GM12891 (cell line): ENCODE results near the gene PSMB8.
A peak's percentile ranks its signal among the peaks of the same experiment; 100 is the strongest.
"Not testable (repeated sequence)": the region's sequence is repeated elsewhere in the genome, so short reads cannot be mapped to it uniquely, and the experiment has no call there.

Source experiments
- DNase-seq: peaks from one replicate; pipeline ENCODE4 v3.0.0; 2011; ENCODE audit warnings: low spot score; ENCODE audit not compliant: insufficient read length
- FAIRE-seq: peaks from 2 replicates; lab custom pipeline; 2011; peaks lifted over from hg19 to GRCh38; lab: Jason Lieb, UNC
- PAX5 ChIP-seq: IDR thresholded peaks from 2 replicates; pipeline ENCODE4 v1.6.1; 2011; ENCODE audit warnings: low read length, moderate library complexity, mild to moderate bottlenecking; ENCODE audit not compliant: insufficient read depth, severe bottlenecking
- POLR2A ChIP-seq: IDR thresholded peaks from 2 replicates; pipeline ENCODE4 v1.6.1; 2011; ENCODE audit warnings: low read depth, low read length, control low read depth
- POLR2AphosphoS5 ChIP-seq: IDR thresholded peaks from 2 replicates; pipeline ENCODE4 v1.6.1; 2011; ENCODE audit warnings: low read depth, low read length, control low read depth
- POU2F2 ChIP-seq: IDR thresholded peaks from 2 replicates; pipeline ENCODE4 v1.6.1; 2011; ENCODE audit warnings: low read depth, mild to moderate bottlenecking, control low read depth, low read length, moderate library complexity
- SPI1 ChIP-seq: IDR thresholded peaks from 2 replicates; pipeline ENCODE4 v1.6.1; 2011; ENCODE audit warnings: low read depth, low read length, control low read depth
- TAF1 ChIP-seq: IDR thresholded peaks from 2 replicates; pipeline ENCODE4 v1.6.1; 2011; ENCODE audit warnings: low read depth, low read length, control low read depth

PSMB8 gene

GRCh38 chr6:32879691-32880090 lies 35.8 kb upstream of the PSMB8 start:
- FAIRE-seq (no peak), DNase-seq (no peak)
- TF ChIP-seq TAF1, result no peak
- TF ChIP-seq POU2F2, result no peak
- no peak for TF ChIP-seq POLR2AphosphoS5
- TF ChIP-seq PAX5, result no peak
- TF ChIP-seq POLR2A, result no peak

GRCh38 chr6:32876603-32877002 lies 32.8 kb upstream of the PSMB8 start:
- TF ChIP-seq TAF1 (no peak), SPI1 (no peak), POLR2AphosphoS5 (no peak), POU2F2 (no peak), PAX5 (no peak), POLR2A (no peak)
- FAIRE-seq, result no peak
- no peak for DNase-seq

- not testable (repeated sequence) for FAIRE-seq
Measured at GRCh38 chr6:32873947-32874346, 30.1 kb upstream of the PSMB8 start.

GRCh38 chr6:32868257-32868788 lies 24.5 kb upstream of the PSMB8 start:
- FAIRE-seq, result peak; percentile 94
- no peak for DNase-seq
- no peak for TF ChIP-seq TAF1
- TF ChIP-seq POLR2AphosphoS5, result no peak
- TF ChIP-seq POLR2A, result no peak
- TF ChIP-seq PAX5, result no peak
- no peak for TF ChIP-seq POU2F2
- no peak for TF ChIP-seq SPI1

More at GRCh38 chr6:32873947-32874346, 30.1 kb upstream of the PSMB8 start:
- not testable (repeated sequence) for DNase-seq

- TF ChIP-seq POLR2A (no peak), TAF1 (no peak), POLR2AphosphoS5 (no peak), PAX5 (no peak), SPI1 (no peak), POU2F2 (no peak)
- FAIRE-seq (no peak), DNase-seq (no peak)
Measured at GRCh38 chr6:32867554-32868256, 23.9 kb upstream of the PSMB8 start.

GRCh38 chr6:32867022-32867477 lies 23.2 kb upstream of the PSMB8 start:
- TF ChIP-seq POU2F2 (no peak), SPI1 (peak; percentile 73), PAX5 (no peak)
- FAIRE-seq, result no peak
- no peak for DNase-seq

GRCh38 chr6:32865724-32866443 lies 22.0 kb upstream of the PSMB8 start:
- no peak for TF ChIP-seq POLR2AphosphoS5
- no peak for TF ChIP-seq POLR2A
- no peak for DNase-seq
- FAIRE-seq, result peak; percentile 74

GRCh38 chr6:32862725-32863124 lies 18.9 kb upstream of the PSMB8 start:
- no peak for TF ChIP-seq TAF1
- TF ChIP-seq PAX5, result no peak
- no peak for TF ChIP-seq POU2F2
- no peak for TF ChIP-seq POLR2A
- no peak for TF ChIP-seq SPI1
- no peak for TF ChIP-seq POLR2AphosphoS5
- FAIRE-seq (no peak), DNase-seq (no peak)

GRCh38 chr6:32860674-32861073 lies 16.8 kb upstream of the PSMB8 start:
- TF ChIP-seq PAX5 (no peak), SPI1 (no peak), POU2F2 (no peak), TAF1 (no peak), POLR2A (no peak), POLR2AphosphoS5 (no peak)
- no peak for FAIRE-seq
- no peak for DNase-seq

GRCh38 chr6:32858194-32858593 lies 14.3 kb upstream of the PSMB8 start:
- DNase-seq (no peak), FAIRE-seq (no peak)
- TF ChIP-seq PAX5 (no peak), SPI1 (no peak), POLR2AphosphoS5 (no peak), POU2F2 (no peak), TAF1 (no peak), POLR2A (no peak)
